8988T (cell line): ENCODE data around the gene POLH.
A peak's percentile ranks its signal among the peaks of the same experiment; 100 is the strongest.
"Not testable (repeated sequence)": the region's sequence is repeated elsewhere in the genome, so short reads cannot be mapped to it uniquely, and the experiment has no call there.

Experiments
- DNase-seq: peaks from one replicate; pipeline ENCODE4 v3.0.0; 2011

POLH gene

DNA sequence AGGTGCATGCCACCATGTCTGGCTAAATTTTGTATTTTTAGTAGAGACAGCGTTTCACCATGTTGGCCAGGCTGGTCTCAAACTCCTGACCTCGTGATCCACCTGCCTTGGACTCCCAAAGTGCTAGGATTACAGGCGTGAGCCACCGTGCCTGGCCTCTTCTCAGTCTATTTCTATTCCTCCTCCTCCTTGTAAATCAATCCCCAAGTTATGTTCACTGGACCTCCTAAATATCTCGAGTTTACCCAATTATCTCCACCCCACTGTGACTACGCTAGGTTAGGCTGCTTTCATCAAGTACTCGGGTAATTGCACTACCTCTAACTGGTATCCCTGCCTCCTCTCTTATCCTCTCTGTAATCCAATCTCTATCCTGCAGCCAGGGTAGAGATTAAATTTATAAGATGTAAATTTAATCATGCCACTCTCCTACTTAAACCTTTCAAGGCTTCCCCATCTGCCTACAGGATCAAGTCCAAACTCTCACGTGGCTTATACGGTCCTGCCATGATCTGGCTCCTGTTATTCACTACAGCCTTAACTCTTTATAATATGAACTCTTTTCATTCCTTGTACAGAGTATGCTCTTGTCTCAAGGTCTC lies 58.8 kb downstream of the POLH start:
- no peak for DNase-seq

DNA sequence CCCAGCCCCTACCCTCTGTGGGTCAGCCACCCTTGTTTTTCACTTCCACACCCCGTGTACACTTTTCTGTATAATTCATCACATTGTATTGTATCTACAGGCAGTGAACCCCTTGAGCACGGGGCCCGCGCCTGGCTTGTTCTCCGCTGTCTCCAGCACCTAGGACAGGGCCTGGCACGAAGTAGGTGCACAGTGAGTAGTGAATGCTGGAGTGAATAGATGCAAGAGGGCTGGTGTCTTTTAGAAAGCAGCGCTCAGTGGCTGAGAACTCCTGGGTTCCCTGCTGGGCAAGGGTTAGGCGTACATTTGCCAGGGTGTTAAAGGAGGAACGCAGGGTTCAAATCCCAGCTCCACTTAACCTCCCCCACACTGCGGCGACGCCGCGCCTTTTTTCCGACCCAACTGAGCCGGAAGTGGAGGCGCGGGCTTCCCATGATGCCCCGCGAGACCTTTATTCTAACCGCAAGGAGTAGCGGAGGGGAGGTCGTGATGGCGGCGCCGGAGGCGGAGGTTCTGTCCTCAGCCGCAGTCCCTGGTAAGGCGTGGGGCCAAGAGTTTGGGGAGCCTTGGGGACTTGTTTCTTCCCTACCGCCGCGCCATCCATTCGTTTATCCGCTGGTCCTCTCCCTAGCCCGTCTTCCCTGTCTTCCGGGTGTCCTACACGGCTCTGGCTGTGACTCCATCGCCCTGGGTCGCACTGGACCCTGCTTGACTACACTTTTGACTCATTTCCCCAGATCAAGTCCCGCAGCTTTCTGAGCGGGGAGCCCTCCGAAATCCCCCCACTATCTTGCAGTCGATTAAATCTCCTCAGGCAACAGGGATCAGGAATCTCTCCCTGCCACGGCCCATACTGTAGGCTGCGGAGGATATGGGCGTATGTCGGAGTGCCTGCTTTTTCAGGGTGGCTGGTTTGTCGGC lies 59.7 kb downstream of the POLH start, which contains the start of gene MAD2L1BP:
TSS of gene MAD2L1BP (plus strand) at position 454 of the 921 bp plus-strand sequence. CDS start at position 490, 36 bp downstream.
- DNase-seq = peak; percentile 71

DNA sequence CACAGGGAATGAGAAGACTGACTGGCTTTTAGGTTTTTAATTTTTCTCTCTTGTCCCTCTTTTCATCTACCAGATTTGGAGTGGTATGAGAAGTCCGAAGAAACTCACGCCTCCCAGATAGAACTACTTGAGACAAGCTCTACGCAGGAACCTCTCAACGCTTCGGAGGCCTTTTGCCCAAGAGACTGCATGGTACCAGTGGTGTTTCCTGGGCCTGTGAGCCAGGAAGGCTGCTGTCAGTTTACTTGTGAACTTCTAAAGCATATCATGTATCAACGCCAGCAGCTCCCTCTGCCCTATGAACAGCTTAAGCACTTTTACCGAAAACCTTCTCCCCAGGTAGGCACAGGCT lies 60.3 kb downstream of the POLH start:
- DNase-seq = no peak

DNA sequence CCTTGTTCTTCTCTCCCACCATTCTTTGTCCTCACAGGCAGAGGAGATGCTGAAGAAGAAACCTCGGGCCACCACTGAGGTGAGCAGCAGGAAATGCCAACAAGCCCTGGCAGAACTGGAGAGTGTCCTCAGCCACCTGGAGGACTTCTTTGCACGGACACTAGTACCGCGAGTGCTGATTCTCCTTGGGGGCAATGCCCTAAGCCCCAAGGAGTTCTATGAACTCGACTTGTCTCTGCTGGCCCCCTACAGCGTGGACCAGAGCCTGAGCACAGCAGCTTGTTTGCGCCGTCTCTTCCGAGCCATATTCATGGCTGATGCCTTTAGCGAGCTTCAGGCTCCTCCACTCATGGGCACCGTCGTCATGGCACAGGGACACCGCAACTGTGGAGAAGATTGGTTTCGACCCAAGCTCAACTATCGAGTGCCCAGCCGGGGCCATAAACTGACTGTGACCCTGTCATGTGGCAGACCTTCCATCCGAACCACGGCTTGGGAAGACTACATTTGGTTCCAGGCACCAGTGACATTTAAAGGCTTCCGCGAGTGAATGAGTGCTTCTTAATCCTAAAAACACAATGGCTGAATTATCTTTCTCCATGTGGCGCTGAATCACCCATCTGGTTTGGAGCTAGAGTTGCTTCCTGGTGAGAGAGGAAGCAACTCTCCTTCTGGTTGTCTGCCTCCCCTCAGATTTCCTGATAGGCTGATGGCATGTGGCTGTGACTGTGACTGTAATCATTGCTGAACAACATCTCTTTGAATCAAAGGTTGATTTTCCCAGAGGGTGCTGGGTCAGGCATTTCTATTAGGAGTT lies 64.2 kb downstream of the POLH start:
- no peak for DNase-seq

DNA sequence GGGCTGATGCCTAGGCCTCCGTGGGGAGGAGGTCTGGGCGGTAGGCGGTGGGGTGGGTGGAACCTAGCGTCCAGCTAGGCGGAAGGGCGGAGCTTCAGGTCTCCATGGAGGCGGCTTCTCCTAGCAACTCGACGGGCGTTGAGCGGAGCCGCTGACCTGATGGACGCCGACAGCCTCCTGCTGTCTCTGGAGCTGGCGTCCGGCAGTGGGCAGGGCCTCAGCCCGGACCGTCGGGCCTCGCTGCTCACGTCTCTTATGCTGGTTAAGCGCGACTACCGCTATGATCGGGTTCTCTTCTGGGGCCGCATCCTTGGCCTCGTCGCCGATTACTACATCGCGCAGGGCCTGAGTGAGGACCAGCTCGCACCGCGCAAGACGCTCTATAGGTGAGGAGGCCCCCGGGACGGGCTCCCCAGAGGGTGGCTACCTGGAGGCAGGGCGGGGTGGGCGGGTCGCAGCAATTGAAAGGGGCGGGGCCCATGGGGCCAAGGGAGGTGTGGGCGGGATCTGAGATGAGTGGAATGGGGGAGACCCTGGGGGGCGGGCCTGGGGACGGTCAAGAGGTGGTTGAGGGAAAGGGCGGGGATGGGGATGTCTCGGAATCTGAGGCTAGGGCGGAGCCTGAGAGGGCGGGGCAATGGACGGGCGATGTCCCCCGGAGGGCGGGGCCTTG lies 69.1 kb downstream of the POLH start, which contains the start of gene RSPH9:
TSS of gene RSPH9 (plus strand) at position 97 of the 673 bp plus-strand sequence. CDS start at position 160, 63 bp downstream.
- DNase-seq = no peak

DNA sequence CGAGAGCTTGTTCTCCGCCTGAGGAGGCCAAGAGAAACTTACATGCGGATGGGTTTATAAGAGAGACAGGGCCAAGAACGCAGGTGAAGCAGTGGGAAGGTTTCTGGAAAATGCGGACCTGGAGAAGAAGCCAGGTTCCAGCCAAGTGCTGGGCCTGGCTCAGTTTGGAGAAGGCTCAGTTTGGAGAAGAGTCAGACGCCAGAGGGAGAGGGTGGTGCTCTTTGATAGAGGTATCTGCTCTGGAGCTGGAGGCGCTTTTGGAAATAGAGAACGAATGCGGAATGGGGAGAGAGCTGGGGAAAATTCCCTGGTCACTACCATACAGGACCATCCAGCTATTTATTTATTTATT lies 69.6 kb downstream of the POLH start:
- no peak for DNase-seq

DNA sequence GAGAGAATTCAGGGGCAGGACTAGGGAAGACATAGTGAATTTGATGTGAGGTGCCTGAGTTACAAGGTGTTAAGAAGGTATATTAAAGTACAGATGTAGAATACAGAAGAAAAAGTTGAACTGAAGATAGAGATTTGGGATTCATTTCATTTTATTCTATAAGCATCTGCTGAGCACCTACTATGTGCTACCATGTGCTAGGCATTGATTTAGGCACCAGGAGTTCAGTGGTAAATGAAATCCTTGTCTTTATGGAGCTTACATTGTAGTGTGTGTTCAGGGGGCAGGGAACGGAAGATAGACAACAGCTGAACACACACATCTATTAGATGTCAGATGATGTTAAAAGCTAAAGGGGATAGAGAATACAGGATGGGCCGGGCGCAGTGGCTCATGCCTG lies 71.6 kb downstream of the POLH start:
- no peak for DNase-seq

DNA sequence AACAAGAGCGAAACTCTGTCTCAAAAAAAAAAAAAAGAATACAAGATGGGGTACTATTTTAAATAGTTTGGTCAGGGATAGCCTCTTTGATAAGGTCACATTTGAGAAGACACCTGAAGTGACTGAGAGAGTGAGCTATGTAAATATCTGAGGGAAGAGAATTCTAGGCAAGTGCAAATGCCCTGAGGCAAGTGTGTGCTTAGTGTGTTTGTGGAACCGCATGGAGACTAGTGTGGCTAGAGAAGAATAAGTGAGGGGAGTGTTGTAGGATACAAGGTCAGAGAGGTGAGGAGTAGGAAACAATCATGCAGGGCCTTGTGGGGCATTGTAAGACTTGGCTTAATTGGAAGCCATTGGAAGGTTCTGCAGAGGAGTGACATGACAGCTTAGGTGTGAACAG lies 72.3 kb downstream of the POLH start:
- no peak for DNase-seq

DNA sequence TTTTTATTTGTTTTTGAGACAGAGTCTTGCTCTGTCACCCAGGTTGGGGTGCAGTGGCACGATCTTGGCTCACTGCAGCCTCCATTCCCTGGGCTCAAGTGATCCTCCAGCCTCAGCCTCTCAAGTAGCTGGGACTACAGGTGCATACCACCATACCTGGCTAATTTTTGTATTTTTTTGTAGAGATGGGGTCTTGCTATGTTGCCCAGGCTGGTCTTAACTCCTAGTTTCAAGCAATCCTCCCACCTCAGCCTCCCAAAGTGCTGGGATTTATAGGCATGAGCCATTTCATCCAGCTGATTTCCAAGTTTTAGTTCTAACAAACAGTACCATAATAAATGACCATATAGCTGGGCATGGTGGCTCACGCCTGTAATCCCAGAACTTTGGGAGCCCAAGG lies 76.8 kb downstream of the POLH start:
- DNase-seq = not testable (repeated sequence)

DNA sequence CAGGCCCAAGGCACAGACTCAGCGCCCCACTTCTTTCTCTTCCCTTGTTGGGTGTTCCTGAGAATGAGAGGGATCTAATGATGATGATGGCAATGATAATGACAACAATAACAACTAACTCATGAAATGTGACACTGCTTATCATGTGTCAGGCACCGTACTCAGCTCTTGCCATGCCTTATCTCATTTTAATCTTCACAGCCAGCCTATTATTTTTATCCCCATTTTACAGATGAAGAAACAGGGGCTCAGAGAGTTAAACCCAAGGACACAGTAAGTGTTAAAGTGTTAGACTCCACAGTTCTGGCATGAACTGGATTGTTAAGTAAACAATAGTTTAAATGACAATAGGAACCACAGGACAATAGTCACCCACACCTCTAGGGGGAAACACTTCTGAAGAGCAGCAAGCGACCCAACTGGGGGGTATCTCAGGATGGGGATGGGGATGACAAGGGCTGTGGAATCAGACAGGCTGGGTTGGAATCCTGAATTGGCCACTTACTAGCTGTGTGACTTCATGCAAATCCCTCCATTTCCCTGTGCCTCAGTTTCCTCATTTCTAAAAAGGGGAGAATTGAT lies 81.3 kb downstream of the POLH start:
- no peak for DNase-seq

DNA sequence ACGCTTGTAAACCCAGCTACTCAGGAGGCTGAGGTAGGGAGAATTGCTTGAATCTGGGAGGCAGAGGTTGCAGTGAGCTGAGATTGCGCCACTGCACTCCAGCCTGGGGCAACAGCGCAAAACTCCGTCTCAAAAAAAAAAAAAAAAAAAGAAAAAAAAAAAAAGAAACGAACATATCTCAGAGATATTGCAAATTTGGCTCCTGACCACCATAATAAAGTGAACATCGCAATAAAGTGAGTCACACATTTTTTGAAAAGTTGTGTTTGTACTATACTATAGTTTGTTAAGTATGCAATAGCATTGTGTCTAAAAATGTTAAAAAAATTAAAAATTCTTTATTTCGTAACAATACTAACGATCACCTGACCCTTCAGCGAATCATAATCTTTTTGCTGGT lies 82.2 kb downstream of the POLH start:
- DNase-seq = no peak

DNA sequence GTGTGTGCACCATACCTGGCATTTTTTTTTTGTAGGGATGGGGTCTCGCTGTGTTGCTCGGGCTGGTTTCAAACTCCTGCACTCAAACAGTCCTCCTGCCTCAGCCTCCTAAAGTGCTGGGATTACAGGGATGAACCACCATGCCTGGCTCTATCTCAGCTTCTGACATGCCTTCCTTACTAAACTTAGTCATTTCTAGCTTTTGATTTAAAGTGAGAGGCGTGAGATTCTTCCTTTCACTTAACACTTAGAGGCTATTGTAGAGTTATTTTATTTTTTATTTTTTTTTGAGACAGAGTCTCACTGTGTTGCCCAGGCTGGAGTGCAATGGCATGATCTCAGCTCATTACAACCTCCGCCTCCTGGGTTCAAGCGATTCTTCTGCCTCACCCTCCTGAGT lies 87.0 kb downstream of the POLH start:
- not testable (repeated sequence) for DNase-seq
